ENCODE data around the gene FBXO17.
"Not testable (repeated sequence)": the region's sequence is repeated elsewhere in the genome, so short reads cannot be mapped to it uniquely, and the experiment has no call there.

FBXO17 gene

GRCh38 chr19:38941466-38941865 is 34.1 kb downstream of the FBXO17 start:
- peaks cover 18% of the 10 kb centered on the region for H3K27me3 Mint-ChIP-seq
- not testable (repeated sequence) for H3K27ac Mint-ChIP-seq, H3K9me3 Mint-ChIP-seq, ATAC-seq, DNase-seq, H3K4me3 Mint-ChIP-seq
- peaks cover 26% of the 10 kb centered on the region for H3K4me1 Mint-ChIP-seq

DNA sequence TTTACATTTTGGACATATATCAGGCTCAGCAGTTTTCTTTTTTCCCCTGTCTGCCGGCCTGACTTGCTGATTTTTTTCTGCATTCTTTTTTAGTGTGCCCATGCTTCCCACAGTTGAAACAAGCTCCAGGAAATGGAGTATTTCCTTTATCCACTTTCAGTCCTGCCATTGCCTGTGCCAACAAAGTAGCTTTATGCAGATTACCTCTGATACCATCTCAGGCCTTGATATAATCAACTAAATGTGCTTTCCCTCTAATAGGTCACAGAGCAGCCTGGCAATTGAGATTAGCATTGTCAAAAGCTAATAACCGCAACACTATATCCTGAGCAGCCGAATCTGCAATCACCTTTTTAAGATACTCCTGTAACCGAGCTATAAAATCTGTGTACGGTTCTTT is 35.6 kb downstream of the FBXO17 start:
- Mint-ChIP-seq H3K9me3 (peaks cover 0 to 2% of the 10 kb centered on the region in 2 donors), H3K4me3 (no peak overlapping the region), H3K27me3 (peaks cover 14% of the 10 kb centered on the region), H3K27ac (no peak overlapping the region), H3K4me1 (peaks cover 26% of the 10 kb centered on the region)
- ATAC-seq (no peak), DNase-seq (no peak)

GRCh38 chr19:38933544-38933943 is 42.0 kb downstream of the FBXO17 start:
- Mint-ChIP-seq H3K4me3 (no peak overlapping the region), H3K4me1 (peaks cover 45% of the 10 kb centered on the region), H3K27ac (peak overlapping the region; percentile 29 to 62)

GRCh38 chr19:38932425-38933179 is 42.9 kb downstream of the FBXO17 start:
- H3K9me3 Mint-ChIP-seq, result peaks cover 0 to 8% of the 10 kb centered on the region in 2 donors
- H3K4me1 Mint-ChIP-seq, result peaks cover 55% of the 10 kb centered on the region
- peak overlapping the region; percentile 5 to 94 for H3K4me3 Mint-ChIP-seq
- no peaks in the 10 kb centered on the region for H3K27me3 Mint-ChIP-seq
- H3K27ac Mint-ChIP-seq, result no peak overlapping the region
- DNase-seq (peak; percentile 41 to 48), ATAC-seq (no peak)

More at GRCh38 chr19:38933544-38933943, 42.0 kb downstream of the FBXO17 start:
- DNase-seq (no peak), ATAC-seq (no peak)
- H3K27me3 Mint-ChIP-seq, result no peaks in the 10 kb centered on the region
- peaks cover 0 to 8% of the 10 kb centered on the region in 2 donors for H3K9me3 Mint-ChIP-seq

GRCh38 chr19:38931521-38931793 is 44.1 kb downstream of the FBXO17 start:
- H3K27ac Mint-ChIP-seq, result peak overlapping the region; percentile 98 to 99
- no peaks in the 10 kb centered on the region for H3K27me3 Mint-ChIP-seq
- peaks cover 0 to 8% of the 10 kb centered on the region in 2 donors for H3K9me3 Mint-ChIP-seq
- peaks cover 56% of the 10 kb centered on the region for H3K4me1 Mint-ChIP-seq
- H3K4me3 Mint-ChIP-seq, result peak overlapping the region; percentile 87 to 94
- ATAC-seq, result no peak
- DNase-seq, result no peak

- H3K27ac Mint-ChIP-seq, result peak within 1 kb of the TSS; percentile 98 to 99
- peaks cover 56% of the 10 kb centered on the region for H3K4me1 Mint-ChIP-seq
- peak within 1 kb of the TSS; percentile 87 to 94 for H3K4me3 Mint-ChIP-seq
- no peaks in the 10 kb centered on the region for H3K27me3 Mint-ChIP-seq
- DNase-seq, result peak in 1 of 2 donors; percentile 99
- ATAC-seq, result peak; percentile 98
- peaks cover 0 to 8% of the 10 kb centered on the region in 2 donors for H3K9me3 Mint-ChIP-seq
Measured at GRCh38 chr19:38930776-38931520, 44.6 kb downstream of the FBXO17 start, which contains the start of gene MRPS12. MRPS12 (plus strand) TSS chr19:38930944; CDS start chr19:38931295, 351 bp downstream.

- Mint-ChIP-seq H3K4me1 (peaks cover 56% of the 10 kb centered on the region), H3K4me3 (peak within 1 kb of the TSS; percentile 87 to 94), H3K9me3 (peaks cover 0 to 8% of the 10 kb centered on the region in 2 donors), H3K27ac (peak within 1 kb of the TSS; percentile 98 to 99), H3K27me3 (no peaks in the 10 kb centered on the region)
- ATAC-seq (peak; percentile 10), DNase-seq (peak in 1 of 2 donors; percentile 98)
Measured at GRCh38 chr19:38929929-38930775, 45.4 kb downstream of the FBXO17 start, which contains the start of gene SARS2. SARS2 (minus strand) TSS chr19:38930763; CDS start chr19:38930736, 27 bp downstream.

DNA sequence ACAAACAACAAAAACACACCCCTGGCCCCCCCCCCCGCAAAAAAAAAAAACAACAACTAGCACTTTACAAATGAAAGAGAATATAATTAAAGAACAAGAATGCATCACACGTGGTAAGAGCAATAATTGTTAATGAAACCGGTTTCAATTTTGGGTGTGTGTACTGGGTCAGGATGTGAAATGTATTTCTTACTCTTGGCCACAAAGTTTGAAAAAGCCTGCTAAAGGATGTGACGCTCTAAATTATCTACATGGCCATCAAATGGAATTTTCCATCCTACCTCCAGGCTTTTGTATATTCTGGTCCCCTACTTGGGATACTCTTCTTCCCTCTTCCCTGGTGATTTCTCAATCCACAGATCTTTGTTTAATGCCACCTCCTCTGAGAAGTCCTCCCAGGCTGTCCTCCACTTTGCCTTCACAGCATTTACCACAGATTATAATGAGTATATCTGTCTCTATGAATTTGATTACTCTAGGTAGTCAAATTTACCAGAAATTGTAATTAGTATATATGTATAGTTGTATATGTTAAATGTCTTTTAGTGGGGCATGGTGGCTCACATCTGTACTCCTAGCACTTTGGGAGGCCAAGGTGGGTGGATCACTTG is 47.0 kb downstream of the FBXO17 start:
- no peak for ATAC-seq
- no peaks in the 10 kb centered on the region for H3K27me3 Mint-ChIP-seq
- no peak for DNase-seq
- H3K4me3 Mint-ChIP-seq, result peak overlapping the region; percentile 21 to 94
- H3K27ac Mint-ChIP-seq, result peak overlapping the region in 1 of 2 donors; percentile 8
- no peaks in the 10 kb centered on the region for H3K9me3 Mint-ChIP-seq
- peaks cover 54% of the 10 kb centered on the region for H3K4me1 Mint-ChIP-seq

DNA sequence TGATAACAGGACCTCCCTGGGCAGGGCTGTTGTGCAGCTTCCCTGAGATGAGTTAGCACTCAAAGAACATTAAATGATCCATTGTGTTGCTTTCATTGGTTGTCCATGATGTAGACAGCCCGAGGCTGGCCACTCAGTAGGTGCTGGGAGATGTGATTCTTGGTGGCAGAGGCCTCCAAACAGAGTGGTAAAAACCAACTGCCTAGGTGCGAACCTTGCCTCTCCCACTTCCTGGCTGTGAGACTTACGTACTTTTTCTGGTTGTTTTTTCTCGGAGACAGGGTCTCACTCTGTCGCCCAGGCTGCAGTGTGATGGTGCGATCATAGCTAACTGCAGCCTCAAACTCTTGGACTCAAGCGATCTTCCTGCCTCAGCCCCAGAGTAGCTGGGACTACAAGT is 51.2 kb downstream of the FBXO17 start:
- ATAC-seq (no peak), DNase-seq (no peak)
- no peaks in the 10 kb centered on the region for H3K27me3 Mint-ChIP-seq
- peaks cover 19% of the 10 kb centered on the region for H3K4me1 Mint-ChIP-seq
- H3K4me3 Mint-ChIP-seq, result no peak overlapping the region
- no peak overlapping the region for H3K27ac Mint-ChIP-seq
- H3K9me3 Mint-ChIP-seq, result no peaks in the 10 kb centered on the region

DNA sequence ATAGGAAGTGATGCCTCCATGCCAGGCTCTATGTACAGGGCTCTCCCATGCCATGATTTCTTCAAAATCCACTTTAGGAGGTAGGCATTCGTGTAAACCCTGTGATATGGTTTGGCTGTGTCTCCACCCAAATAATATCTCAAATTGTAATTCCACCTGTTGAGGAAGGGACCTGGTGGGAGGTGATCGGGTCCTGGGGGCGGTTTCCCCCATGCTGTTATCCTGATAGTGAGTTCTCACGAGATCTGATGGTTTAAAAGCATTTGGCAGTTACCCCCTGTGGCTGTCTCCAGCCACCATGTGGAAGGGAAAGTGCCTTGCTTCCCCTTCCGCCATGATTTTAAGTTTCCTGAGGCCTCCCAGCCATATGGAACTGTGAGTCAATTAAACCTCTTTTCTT is 53.1 kb downstream of the FBXO17 start:
- Mint-ChIP-seq H3K4me3 (no peak overlapping the region), H3K4me1 (no peaks in the 10 kb centered on the region), H3K27ac (no peak overlapping the region), H3K27me3 (no peaks in the 10 kb centered on the region), H3K9me3 (no peaks in the 10 kb centered on the region)
- no peak for DNase-seq
- ATAC-seq, result no peak

DNA sequence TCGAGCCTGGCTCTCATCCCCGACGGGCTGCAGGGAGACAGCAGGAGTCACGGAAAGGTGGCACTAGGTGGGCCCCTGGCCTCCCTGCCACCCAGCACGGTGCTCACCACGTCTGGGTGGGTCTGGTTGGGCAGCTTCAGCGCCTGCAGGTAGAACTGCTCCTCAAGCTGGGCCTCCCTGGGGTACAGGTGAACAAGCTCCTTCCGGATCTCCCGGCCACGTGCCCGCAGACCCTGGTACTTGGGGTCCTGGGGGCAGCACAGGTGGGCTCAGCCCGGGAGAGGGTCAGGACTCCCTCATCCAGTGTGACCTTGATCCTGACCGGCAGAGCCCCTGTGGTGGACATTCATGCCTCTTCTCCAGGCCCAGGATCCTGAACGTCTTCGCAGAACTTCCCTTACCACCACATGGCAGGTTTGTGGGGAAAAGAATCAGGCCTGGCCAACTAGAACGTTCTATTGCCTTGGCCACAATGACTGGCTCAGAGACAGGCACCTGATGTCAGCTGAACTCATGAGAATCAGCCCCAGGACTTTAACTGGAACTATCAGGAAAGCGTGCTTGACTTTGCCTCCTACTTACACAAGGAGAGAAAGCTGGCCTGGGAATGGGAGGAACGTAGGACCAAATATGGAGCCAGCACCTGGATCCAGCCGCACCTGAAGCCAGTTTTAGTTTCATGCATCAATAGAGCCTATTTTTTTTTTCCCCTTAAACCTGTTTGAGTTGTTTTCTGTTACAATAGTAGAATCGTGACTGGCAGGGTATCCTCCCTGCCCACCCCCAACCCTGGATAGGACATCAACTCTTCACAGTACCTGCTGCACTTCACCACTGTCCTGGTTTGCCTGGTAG is 53.9 kb downstream of the FBXO17 start:
- DNase-seq (no peak), ATAC-seq (no peak)
- H3K4me3 Mint-ChIP-seq, result no peak overlapping the region
- no peaks in the 10 kb centered on the region for H3K4me1 Mint-ChIP-seq
- no peak overlapping the region for H3K27ac Mint-ChIP-seq
- H3K27me3 Mint-ChIP-seq, result no peaks in the 10 kb centered on the region
- H3K9me3 Mint-ChIP-seq, result no peaks in the 10 kb centered on the region

GRCh38 chr19:38920602-38921419 is 54.7 kb downstream of the FBXO17 start:
- no peak overlapping the region for H3K4me3 Mint-ChIP-seq
- DNase-seq (no peak), ATAC-seq (no peak)
- H3K27ac Mint-ChIP-seq, result no peak overlapping the region
- no peaks in the 10 kb centered on the region for H3K27me3 Mint-ChIP-seq
- H3K9me3 Mint-ChIP-seq, result no peaks in the 10 kb centered on the region
- no peaks in the 10 kb centered on the region for H3K4me1 Mint-ChIP-seq

DNA sequence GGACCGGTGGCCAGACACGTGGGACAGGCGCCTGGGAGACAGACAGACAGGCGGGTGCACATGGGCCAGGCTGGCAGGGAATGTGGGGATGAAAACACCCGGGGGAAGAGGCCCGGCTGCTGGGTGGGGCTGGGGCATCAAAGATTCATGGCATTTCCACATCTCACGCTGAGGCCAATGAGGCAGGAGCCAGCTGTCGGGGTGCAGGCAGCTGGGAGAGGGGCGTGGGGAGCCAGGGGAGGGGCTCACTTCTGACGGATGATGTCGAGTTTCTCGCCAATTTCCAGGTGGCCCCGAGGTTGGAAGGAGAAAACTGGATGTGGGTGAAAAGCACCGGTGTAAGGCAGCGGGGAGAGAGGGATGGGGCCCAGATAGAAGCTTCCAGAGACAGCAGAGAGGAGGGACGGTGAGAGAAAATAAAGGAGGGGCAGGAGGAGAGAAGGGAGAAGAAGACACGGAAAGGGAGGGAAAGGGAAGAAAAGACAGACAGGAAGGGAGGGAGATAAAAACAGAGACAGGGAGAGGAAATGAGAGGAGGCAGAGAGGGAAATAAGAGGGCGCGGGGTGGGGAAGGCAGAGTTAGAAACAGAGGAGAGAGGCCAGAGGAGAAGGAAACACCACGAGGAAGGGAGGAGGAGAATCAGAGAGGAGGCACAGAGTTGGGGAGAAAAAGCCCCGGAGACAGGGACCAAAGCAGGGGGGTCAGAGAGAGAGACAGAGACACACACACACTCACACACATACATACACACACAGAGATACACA is 55.5 kb downstream of the FBXO17 start:
- no peak for ATAC-seq
- no peaks in the 10 kb centered on the region for H3K4me1 Mint-ChIP-seq

More for the DNA sequence above, 55.5 kb downstream of the FBXO17 start:
- Mint-ChIP-seq H3K4me3 (no peak overlapping the region), H3K9me3 (no peaks in the 10 kb centered on the region), H3K27ac (no peak overlapping the region), H3K27me3 (no peaks in the 10 kb centered on the region)
- DNase-seq, result no peak

Data from stimulated activated naive CD8-positive, alpha-beta T cell treated with anti-CD3 and anti-CD28 coated beads, Interleukin-15, amount 100 ng/mL, for 72 hours (primary cell).